ENCODE measurements around the gene CNTNAP2.

GRCh38 chr7:146922782-146923181 is 806.2 kb downstream of the CNTNAP2 start:
- no peak for TF ChIP-seq GATA2 (IDR thresholded peaks at IDR 0.05; ENCODE audit: low read depth, low read length)
- no peak for TF ChIP-seq GATA3 (IDR thresholded peaks at IDR 0.05; ENCODE audit: low read depth, low read length)
